Measurements from ENCODE around the gene ABI3BP.

The ABI3BP gene

GRCh38 chr3:100761951-100762350, 231.3 kb downstream of the ABI3BP start:
- no peak for DNase-seq

- no peak for DNase-seq
These were observed 231.8 kb downstream of the ABI3BP start for GRCh38 chr3:100761211-100761942.

- DNase-seq, result no peak
These were observed 232.8 kb downstream of the ABI3BP start for GRCh38 chr3:100760377-100760776.

- no peak for DNase-seq
These were observed 233.3 kb downstream of the ABI3BP start for GRCh38 chr3:100759950-100760349.

GRCh38 chr3:100759159-100759558, 234.1 kb downstream of the ABI3BP start:
- DNase-seq, result no peak

- no peak for DNase-seq
These were observed 236.8 kb downstream of the ABI3BP start for GRCh38 chr3:100756441-100756840.

- DNase-seq, result no peak
These were observed 238.5 kb downstream of the ABI3BP start for GRCh38 chr3:100754563-100755334.

GRCh38 chr3:100753846-100754245, 239.4 kb downstream of the ABI3BP start:
- DNase-seq, result no peak

GRCh38 chr3:100748967-100749366, 244.3 kb downstream of the ABI3BP start:
- DNase-seq, result no peak

- DNase-seq, result no peak
These were observed 245.0 kb downstream of the ABI3BP start for GRCh38 chr3:100748220-100748619.

- no peak for DNase-seq
These were observed 247.1 kb downstream of the ABI3BP start for GRCh38 chr3:100746092-100746491.

GRCh38 chr3:100745617-100746016, 247.6 kb downstream of the ABI3BP start:
- DNase-seq, result no peak

GRCh38 chr3:100744671-100745070, 248.6 kb downstream of the ABI3BP start:
- DNase-seq, result no peak

GRCh38 chr3:100743535-100743934, 249.7 kb downstream of the ABI3BP start:
- no peak for DNase-seq

GRCh38 chr3:100740207-100740606, 253.0 kb downstream of the ABI3BP start:
- DNase-seq, result no peak

GRCh38 chr3:100737334-100737733, 255.9 kb downstream of the ABI3BP start:
- no peak for DNase-seq

GRCh38 chr3:100732435-100732834, 260.8 kb downstream of the ABI3BP start:
- no peak for DNase-seq

GRCh38 chr3:100730524-100730923, 262.7 kb downstream of the ABI3BP start:
- no peak for DNase-seq

GRCh38 chr3:100726706-100727105, 266.5 kb downstream of the ABI3BP start:
- DNase-seq, result no peak

GRCh38 chr3:100725935-100726513, 267.2 kb downstream of the ABI3BP start:
- no peak for DNase-seq

GRCh38 chr3:100720426-100720825, 272.8 kb downstream of the ABI3BP start:
- no peak for DNase-seq

- DNase-seq, result no peak
These were observed 274.1 kb downstream of the ABI3BP start for GRCh38 chr3:100719136-100719535.

GRCh38 chr3:100717637-100718487, 275.4 kb downstream of the ABI3BP start:
- DNase-seq, result no peak
